Measurements from ENCODE around the gene STPG3.

DNA sequence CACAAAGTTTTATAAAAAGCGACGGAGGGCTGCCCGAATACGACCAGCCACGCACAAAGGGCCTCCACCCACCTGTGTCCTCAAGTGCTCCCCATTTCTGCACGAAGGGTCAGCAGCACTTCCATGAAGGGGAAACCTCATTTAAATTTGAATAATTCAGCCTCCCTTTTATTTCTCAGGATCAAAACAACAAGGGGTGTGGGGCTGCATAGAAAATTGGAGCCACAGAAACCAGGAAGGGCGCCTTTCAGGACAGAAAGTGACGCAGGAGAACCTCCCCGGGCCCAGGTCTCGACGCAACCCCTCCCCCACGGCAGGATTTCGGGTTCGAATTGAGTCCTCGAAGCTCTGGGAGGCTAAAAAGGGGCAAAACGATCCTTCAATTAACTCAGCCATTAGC is 48.9 kb downstream of the STPG3 start:
- TF ChIP-seq, protein P1, sequence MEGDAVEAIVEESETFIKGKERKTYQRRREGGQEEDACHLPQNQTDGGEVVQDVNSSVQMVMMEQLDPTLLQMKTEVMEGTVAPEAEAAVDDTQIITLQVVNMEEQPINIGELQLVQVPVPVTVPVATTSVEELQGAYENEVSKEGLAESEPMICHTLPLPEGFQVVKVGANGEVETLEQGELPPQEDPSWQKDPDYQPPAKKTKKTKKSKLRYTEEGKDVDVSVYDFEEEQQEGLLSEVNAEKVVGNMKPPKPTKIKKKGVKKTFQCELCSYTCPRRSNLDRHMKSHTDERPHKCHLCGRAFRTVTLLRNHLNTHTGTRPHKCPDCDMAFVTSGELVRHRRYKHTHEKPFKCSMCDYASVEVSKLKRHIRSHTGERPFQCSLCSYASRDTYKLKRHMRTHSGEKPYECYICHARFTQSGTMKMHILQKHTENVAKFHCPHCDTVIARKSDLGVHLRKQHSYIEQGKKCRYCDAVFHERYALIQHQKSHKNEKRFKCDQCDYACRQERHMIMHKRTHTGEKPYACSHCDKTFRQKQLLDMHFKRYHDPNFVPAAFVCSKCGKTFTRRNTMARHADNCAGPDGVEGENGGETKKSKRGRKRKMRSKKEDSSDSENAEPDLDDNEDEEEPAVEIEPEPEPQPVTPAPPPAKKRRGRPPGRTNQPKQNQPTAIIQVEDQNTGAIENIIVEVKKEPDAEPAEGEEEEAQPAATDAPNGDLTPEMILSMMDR (IDR thresholded peaks at IDR 0.05): no peak
- peak in 1 of 2 donors; percentile 60 for TF ChIP-seq POLR2AphosphoS5 (IDR thresholded peaks at IDR 0.05)
- peak in 1 of 4 donors; percentile 53 for TF ChIP-seq EP300 (IDR thresholded peaks at IDR 0.05)
- TF ChIP-seq POLR2A (IDR thresholded peaks at IDR 0.05): no peak
